PC-9 (cell line): ENCODE measurements around the gene TAF11L10. TPM values are rescaled to one million over a fixed set of nuclear protein-coding genes. Genes with fewer than 3 reads are reported as not detected.
A peak's percentile ranks its signal among the peaks of the same experiment; 100 is the strongest.
"Not testable (repeated sequence)": the region's sequence is repeated elsewhere in the genome, so short reads cannot be mapped to it uniquely, and the experiment has no call there.

Experiments
- Bru-seq: library from RNA; stranded (reverse); fragments of 400-500 nt; gene quantifications from one replicate; lab custom pipeline; 2021; lab: Mats Ljungman, UMichigan
- BruChase-seq, 2 experiments: library from RNA; stranded (reverse); fragments of 400-500 nt; gene quantifications; one replicate each; lab custom pipeline; 2021; lab: Mats Ljungman, UMichigan
- BruUV-seq: library from RNA; stranded (reverse); fragments of 400-500 nt; replicated peaks from 2 replicates; lab custom pipeline; 2021; lab: Mats Ljungman, UMichigan
- CTCF ChIA-PET: fragments of 300-600 bp; sonication (Branson Sonifier 250); formaldehyde crosslinking; loops from one replicate; lab custom pipeline; 2022; ENCODE audit warnings: antibody characterized with exemption; lab: Charles Lee
- POLR2A ChIA-PET: fragments of 300-600 bp; sonication (Branson Sonifier 250); formaldehyde crosslinking; loops from one replicate; lab custom pipeline; 2022; ENCODE audit warnings: antibody characterized with exemption; ENCODE audit not compliant: unreplicated experiment; lab: Charles Lee
- DNase-seq, 2 experiments: peaks; one replicate each; pipeline versions ENCODE4 v3.0.0 to v3.0.0-alpha.2; 2015 to 2022; ENCODE audit warnings: mixed read lengths in 1 of 2
- H2AFZ ChIP-seq: fragments of 200-600 bp; sonication (generic); 2 replicates; pipeline ENCODE4 v1.8.1; 2017; ENCODE audit warnings: antibody characterized with exemption
- H3F3A ChIP-seq: fragments of 200-600 bp; sonication (generic); 2 replicates; pipeline ENCODE4 v1.8.1; 2017; ENCODE audit warnings: antibody characterized with exemption, mild to moderate bottlenecking, low read depth; ENCODE audit not compliant: insufficient read depth
- H3K27ac ChIP-seq: fragments of 200-600 bp; sonication (generic); 2 replicates; pipeline ENCODE4 v1.6.1; 2016; ENCODE audit warnings: mixed run types
- H3K27me3 ChIP-seq: fragments of 200-600 bp; sonication (generic); 2 replicates; pipeline ENCODE4 v1.6.1; 2016; ENCODE audit warnings: low read depth, mixed run types; ENCODE audit not compliant: insufficient read depth
- H3K36me3 ChIP-seq: fragments of 200-600 bp; sonication (generic); 2 replicates; pipeline ENCODE4 v1.6.1; 2016; ENCODE audit warnings: low read depth, mixed run types
- H3K4me1 ChIP-seq: fragments of 200-600 bp; sonication (generic); replicated peaks from 2 replicates; pipeline ENCODE4 v1.6.1; 2016; ENCODE audit warnings: mixed run types; ENCODE audit not compliant: insufficient read depth
- H3K4me2 ChIP-seq: fragments of 200-600 bp; sonication (generic); 2 replicates; pipeline ENCODE4 v1.6.1; 2017; ENCODE audit warnings: mixed run types
- H3K4me3 ChIP-seq: fragments of 200-600 bp; sonication (generic); 2 replicates; pipeline ENCODE4 v1.6.1; 2016; ENCODE audit warnings: mixed run types
- H3K79me2 ChIP-seq: fragments of 200-600 bp; sonication (generic); 2 replicates; pipeline ENCODE4 v1.6.1; 2017; ENCODE audit warnings: low read depth, mixed run types
- H3K9me2 ChIP-seq: fragments of 200-600 bp; sonication (generic); 2 replicates; pipeline ENCODE4 v1.8.1; 2017; ENCODE audit warnings: mild to moderate bottlenecking; ENCODE audit not compliant: insufficient read depth
- H3K9me3 ChIP-seq: fragments of 200-600 bp; sonication (generic); 2 replicates; pipeline ENCODE4 v1.8.1; 2016; ENCODE audit warnings: low read depth; ENCODE audit not compliant: insufficient read depth
- H4K20me1 ChIP-seq: fragments of 200-600 bp; sonication (generic); 2 replicates; pipeline ENCODE4 v1.8.1; 2017; ENCODE audit not compliant: insufficient read depth
- CTCF ChIP-seq: fragments of 200-600 bp; sonication (generic); conservative IDR thresholded peaks from 2 replicates; pipeline ENCODE4 v1.6.1; 2017; ENCODE audit warnings: mixed run types, antibody characterized with exemption, mild to moderate bottlenecking, moderate library complexity
- EZH2 ChIP-seq: fragments of 200-600 bp; sonication (generic); IDR thresholded peaks from 2 replicates; pipeline ENCODE4 v1.8.0; 2017; ENCODE audit warnings: antibody characterized with exemption, low read depth
- intact Hi-C: fragments of 100-400 bp; cut with micrococcal nuclease; formaldehyde crosslinking; loops from one replicate; pipeline ENCODE4 v1.10.0; 2022; ENCODE audit not compliant: unreplicated experiment
- long read RNA-seq: library from polyadenylated mRNA; stranded (forward); transcript quantifications from one replicate; pipeline ENCODE4 v2.0.0, GENCODE V29; 2022
- total RNA-seq: library from RNA; stranded (reverse); gene quantifications from 2 replicates; pipeline ENCODE4 v1.2.3, GENCODE V29; 2021

TAF11L10 gene
- total RNA-seq (not detected in 2 replicates), Bru-seq, nascent RNA (not detected), BruChase-seq, experiment 1, labeled RNA remaining after a 2-hour chase (not detected), BruChase-seq, experiment 2, labeled RNA remaining after a 6-hour chase (not detected)
- long read RNA-seq, result 0 reads

- H3K4me3 ChIP-seq, DNase-seq, H3K27ac ChIP-seq, BruUV-seq, CTCF ChIA-PET, H3K79me2 ChIP-seq, H4K20me1 ChIP-seq, H3K36me3 ChIP-seq, H3K4me2 ChIP-seq, H3K9me2 ChIP-seq, H2AFZ ChIP-seq, H3F3A ChIP-seq, POLR2A ChIA-PET, intact Hi-C loops, H3K4me1 ChIP-seq, H3K9me3 ChIP-seq: not testable (repeated sequence)
- H3K27me3 ChIP-seq, result peaks cover 28% of the 10 kb centered on the region
Measured at GRCh38 chr5:17597728-17598127, at the start of gene TAF11L10. TAF11L10 (minus strand) TSS chr5:17597828.

- ChIA-PET CTCF (no interaction called here), POLR2A (no interaction called here)
- Histone ChIP-seq H3F3A (no peaks in the 10 kb centered on the region), H3K27me3 (peaks cover 27% of the 10 kb centered on the region), H3K4me1 (no peaks in the 10 kb centered on the region), H4K20me1 (no peaks in the 10 kb centered on the region), H3K4me2 (peak within 1 kb of the TSS; percentile 49), H3K9me2 (no peaks in the 10 kb centered on the region), H3K9me3 (no peaks in the 10 kb centered on the region), H3K27ac (no peak within 1 kb of the TSS), H3K4me3 (no peak within 1 kb of the TSS), H3K79me2 (no peaks in the 10 kb centered on the region), H2AFZ (no peak within 1 kb of the TSS), H3K36me3 (no peaks in the 10 kb centered on the region)
- TF ChIP-seq EZH2 (no peak), CTCF (no peak)
- no TSS peak for BruUV-seq
- no peak for DNase-seq
- intact Hi-C loops, result no loop called here
Measured at GRCh38 chr5:17634160-17634559, 36.5 kb upstream of the TAF11L10 start, which contains the start of gene TAF11L14. TAF11L14 (plus strand) TSS chr5:17634460.

GRCh38 chr5:17631788-17632187 is 34.2 kb upstream of the TAF11L10 start, which contains the start of gene TAF11L13:
TAF11L13 (plus strand) TSS chr5:17632088.
- H3K4me1 ChIP-seq, H3K9me3 ChIP-seq, H3K4me2 ChIP-seq, DNase-seq, H3K36me3 ChIP-seq, intact Hi-C loops, CTCF ChIA-PET, H3K79me2 ChIP-seq, H4K20me1 ChIP-seq, POLR2A ChIA-PET, H3F3A ChIP-seq, H3K27ac ChIP-seq, BruUV-seq, H2AFZ ChIP-seq, H3K4me3 ChIP-seq, H3K9me2 ChIP-seq: not testable (repeated sequence)
- H3K27me3 ChIP-seq, result peaks cover 34% of the 10 kb centered on the region

- no TSS peak for BruUV-seq
- H4K20me1 ChIP-seq, result no peaks in the 10 kb centered on the region
- POLR2A ChIA-PET, result no interaction called here
- no peak overlapping the region for H3K4me3 ChIP-seq
- no peak overlapping the region for H2AFZ ChIP-seq
- peaks cover 49% of the 10 kb centered on the region for H3K27me3 ChIP-seq
- no peak for TF ChIP-seq EZH2
- no peak for TF ChIP-seq CTCF
- no peaks in the 10 kb centered on the region for H3K4me1 ChIP-seq
- H3K9me2 ChIP-seq, result no peaks in the 10 kb centered on the region
- CTCF ChIA-PET, result no interaction called here
- H3K36me3 ChIP-seq, result no peaks in the 10 kb centered on the region
- H3K27ac ChIP-seq, result no peak overlapping the region
- H3F3A ChIP-seq, result no peaks in the 10 kb centered on the region
- no peak overlapping the region for H3K4me2 ChIP-seq
- intact Hi-C loops, result no loop called here
- no peaks in the 10 kb centered on the region for H3K9me3 ChIP-seq
- H3K79me2 ChIP-seq, result no peaks in the 10 kb centered on the region
- DNase-seq, result no peak
Measured at GRCh38 chr5:17625686-17626085, 28.1 kb upstream of the TAF11L10 start.
